GM18511 (cell line): ENCODE data around the gene EFL1.
"Not testable (repeated sequence)": the region's sequence is repeated elsewhere in the genome, so short reads cannot be mapped to it uniquely, and the experiment has no call there.

Experiments used
- ATAC-seq: cut with Tn5 transposase; IDR thresholded peaks from one replicate; pipeline ENCODE4 v1.9.1; 2021; ENCODE audit warnings: mild to moderate bottlenecking, moderate library complexity; ENCODE audit not compliant: unreplicated experiment

EFL1 gene

GRCh38 chr15:82282386-82282785 is 19.9 kb upstream of the EFL1 start:
- not testable (repeated sequence) for ATAC-seq

GRCh38 chr15:82281276-82281675 is 18.7 kb upstream of the EFL1 start:
- not testable (repeated sequence) for ATAC-seq

GRCh38 chr15:82275410-82275809 is 12.9 kb upstream of the EFL1 start:
- ATAC-seq = no peak

GRCh38 chr15:82272154-82272553 is 9.6 kb upstream of the EFL1 start:
- ATAC-seq = no peak

DNA sequence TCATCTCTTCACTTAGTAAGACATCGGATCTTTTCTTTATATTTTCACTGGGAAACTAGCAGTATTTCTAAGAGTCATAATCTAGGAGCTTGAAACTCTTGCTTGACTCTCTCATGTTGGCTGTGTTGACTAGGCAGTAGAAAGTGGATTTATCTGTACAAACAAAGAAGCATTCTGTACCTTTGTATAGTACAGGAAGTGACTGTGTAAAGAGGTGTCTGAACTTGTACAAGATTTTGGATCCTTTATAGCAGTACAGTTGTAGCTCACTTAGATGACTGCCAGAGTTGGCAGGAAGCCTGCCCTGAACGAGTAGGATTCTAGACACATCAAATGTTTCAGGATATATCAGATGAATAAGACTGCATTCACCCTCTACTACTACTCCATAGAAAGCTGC is 5.9 kb upstream of the EFL1 start:
- ATAC-seq = not testable (repeated sequence)

- ATAC-seq = not testable (repeated sequence)
These were observed 4.6 kb upstream of the EFL1 start for GRCh38 chr15:82267137-82267536.

GRCh38 chr15:82263350-82263749 is 816 bp upstream of the EFL1 start:
- no peak for ATAC-seq

GRCh38 chr15:82261566-82262421 is 740 bp downstream of the EFL1 start:
- ATAC-seq = peak; percentile 39

DNA sequence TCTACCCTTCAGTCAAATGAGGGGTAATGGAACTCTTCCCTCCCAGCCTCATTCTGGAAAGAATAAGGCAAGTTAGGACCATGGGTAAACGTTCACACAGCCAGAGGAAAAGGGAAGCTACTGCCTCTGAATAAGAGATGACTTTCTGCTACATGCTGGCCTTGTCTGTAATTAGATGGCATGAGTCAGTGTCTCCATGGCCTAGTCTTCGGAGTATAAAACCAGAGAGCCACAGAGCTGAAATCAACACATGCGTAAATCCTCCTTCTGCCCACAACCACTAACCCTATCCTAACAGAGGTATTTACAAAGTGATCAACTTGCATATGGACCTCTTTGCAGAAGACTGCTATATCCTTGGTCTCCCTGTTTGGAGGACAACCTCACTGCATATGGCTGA is 14.3 kb downstream of the EFL1 start:
- ATAC-seq = not testable (repeated sequence)

- ATAC-seq = not testable (repeated sequence)
These were observed 16.6 kb downstream of the EFL1 start for GRCh38 chr15:82245956-82246355.

- ATAC-seq = not testable (repeated sequence)
These were observed 18.9 kb downstream of the EFL1 start for GRCh38 chr15:82243644-82244043.

- ATAC-seq = not testable (repeated sequence)
These were observed 20.6 kb downstream of the EFL1 start for GRCh38 chr15:82241836-82242499.

GRCh38 chr15:82239685-82240391 is 22.7 kb downstream of the EFL1 start:
- ATAC-seq = no peak

DNA sequence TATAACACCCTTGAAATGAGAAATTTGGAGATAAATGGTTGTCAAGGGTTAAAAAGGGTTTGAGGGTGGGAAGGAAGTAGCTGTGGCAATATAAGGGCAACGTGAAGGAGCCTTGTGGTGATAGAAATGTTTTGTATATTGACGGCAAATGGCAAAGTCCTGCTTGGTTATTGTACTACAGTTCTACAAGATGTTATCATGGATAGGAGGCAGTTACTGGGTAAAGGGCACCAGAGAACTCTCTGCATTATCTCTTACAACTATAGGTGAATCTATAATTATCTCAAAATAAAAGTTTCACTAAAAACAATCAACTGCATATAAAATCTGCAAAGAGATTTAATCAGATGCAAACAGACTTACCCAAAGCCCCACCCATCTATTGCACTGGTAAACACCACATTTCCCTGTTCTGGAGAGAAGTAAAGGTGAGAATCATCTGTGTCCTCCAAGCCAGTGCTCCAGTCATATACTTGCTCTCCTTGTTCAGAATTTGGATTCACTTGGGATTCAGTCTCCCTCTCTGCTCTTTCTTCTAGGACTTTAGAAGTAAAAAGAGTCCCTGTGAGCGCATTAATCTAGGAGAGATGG is 24.5 kb downstream of the EFL1 start:
- ATAC-seq = not testable (repeated sequence)

GRCh38 chr15:82231842-82232241 is 30.7 kb downstream of the EFL1 start:
- ATAC-seq = no peak

DNA sequence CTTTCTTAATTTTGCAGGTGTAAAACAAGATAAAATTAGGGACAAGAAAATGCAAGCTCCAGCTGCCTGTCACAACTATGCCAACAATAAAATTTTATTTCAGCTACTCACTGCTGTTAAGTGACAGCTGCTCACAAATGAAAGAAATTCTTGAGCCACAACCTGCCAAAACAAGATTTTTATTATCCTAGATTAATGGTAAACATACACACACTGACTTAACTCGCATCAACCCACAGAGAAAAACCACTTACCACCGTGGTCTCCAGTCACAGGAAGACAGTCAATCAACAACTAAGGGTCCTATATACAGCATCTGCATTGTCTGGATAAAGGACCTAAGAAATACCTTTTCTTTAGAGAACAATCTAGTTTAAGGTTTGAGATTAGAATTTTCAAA is 31.3 kb downstream of the EFL1 start:
- no peak for ATAC-seq

GRCh38 chr15:82228750-82229149 is 33.8 kb downstream of the EFL1 start:
- no peak for ATAC-seq

DNA sequence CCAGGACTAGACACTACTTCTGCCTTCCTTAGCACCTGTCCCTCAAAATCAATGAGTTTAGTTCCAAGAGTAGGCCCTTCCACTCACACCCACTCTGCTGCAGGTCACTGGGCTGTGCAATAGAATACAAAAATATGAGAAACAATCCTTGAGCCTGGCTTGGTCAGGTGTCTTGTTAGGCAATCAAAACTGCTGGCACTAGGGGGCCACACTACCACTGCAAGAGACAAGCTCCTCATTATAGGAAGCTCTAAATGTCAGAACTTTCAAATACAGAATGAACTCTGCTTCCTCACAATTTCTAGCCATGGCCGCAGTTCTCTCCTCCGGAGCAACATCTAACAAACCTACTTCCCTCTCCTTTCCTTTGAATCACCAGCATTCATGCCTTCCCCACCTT is 41.0 kb downstream of the EFL1 start:
- ATAC-seq = not testable (repeated sequence)

- not testable (repeated sequence) for ATAC-seq
These were observed 46.4 kb downstream of the EFL1 start for GRCh38 chr15:82216092-82216491.

DNA sequence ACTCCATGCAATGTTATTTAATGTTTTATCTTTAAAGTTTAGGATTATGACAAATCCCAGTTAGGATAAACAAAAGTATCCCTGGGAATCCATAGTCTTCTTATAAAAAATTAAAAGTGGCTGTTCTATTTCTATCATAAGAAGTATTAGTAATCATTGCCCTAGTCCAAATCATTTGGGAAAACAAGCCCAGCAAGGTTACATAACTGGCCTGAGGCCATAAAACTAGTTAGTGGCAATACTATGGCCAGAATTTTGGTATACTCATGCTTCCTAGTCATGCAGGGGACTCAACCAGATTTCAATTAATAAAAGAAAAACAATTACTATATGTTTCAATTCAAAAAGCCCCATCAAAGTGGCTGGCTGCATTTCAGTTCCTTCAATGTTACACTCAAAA is 50.3 kb downstream of the EFL1 start:
- ATAC-seq = not testable (repeated sequence)

- ATAC-seq = not testable (repeated sequence)
These were observed 52.4 kb downstream of the EFL1 start for GRCh38 chr15:82210066-82210597.
